DND-41 (cell line): ENCODE results near the gene TNRC6A.

Source experiments
- EZH2 ChIP-seq: IDR thresholded peaks from 3 replicates; pipeline ENCODE4 v1.6.1; 2012; ENCODE audit warnings: borderline replicate concordance, low read depth, mild to moderate bottlenecking, moderate library complexity, low read length, inconsistent platforms; ENCODE audit not compliant: severe bottlenecking
- TF ChIP-seq, protein P1 (sequence below): IDR thresholded peaks from 2 replicates; pipeline ENCODE4 v1.5.1; 2012; ENCODE audit warnings: borderline replicate concordance, low read length, moderate library complexity, mild to moderate bottlenecking; ENCODE audit not compliant: poor library complexity, severe bottlenecking; ENCODE audit errors: extremely low read depth

DNA sequence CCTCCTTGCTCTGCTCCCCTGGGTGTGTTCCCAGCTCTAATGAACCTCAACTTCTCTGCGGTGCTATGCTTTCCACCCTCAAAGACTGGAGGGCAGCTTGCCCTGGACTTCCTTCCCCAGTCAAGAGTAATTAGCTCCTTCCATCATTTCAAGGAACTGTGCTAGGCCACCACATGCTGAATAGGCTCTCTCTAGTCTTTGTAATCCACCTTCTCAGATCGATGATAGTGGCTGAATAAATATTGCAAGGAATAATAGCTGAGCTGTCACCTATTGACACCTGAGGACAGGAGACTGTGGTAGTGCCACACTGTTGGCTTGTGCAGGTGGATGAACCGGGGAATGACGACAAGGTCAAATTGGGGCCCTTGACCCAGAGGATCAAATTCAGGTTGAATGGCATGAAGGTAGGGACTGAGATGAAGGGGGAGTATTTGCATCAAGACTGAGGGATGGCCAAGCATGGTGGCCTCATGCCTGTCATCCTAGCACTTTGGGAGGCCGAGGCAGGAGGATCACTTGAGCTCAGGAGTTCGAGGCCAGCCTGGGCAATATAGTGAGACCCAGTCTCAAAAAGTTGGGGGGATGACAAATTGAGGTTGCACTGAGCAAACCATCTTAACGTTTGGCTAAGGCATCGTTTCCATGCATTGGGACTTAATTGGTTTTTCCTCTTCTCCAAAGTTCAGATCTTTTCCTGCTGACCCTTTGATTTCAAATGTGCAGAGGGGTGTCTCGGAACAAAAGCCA lies 97.5 kb downstream of the TNRC6A start:
- TF ChIP-seq EZH2 = no peak
- TF ChIP-seq, protein P1, sequence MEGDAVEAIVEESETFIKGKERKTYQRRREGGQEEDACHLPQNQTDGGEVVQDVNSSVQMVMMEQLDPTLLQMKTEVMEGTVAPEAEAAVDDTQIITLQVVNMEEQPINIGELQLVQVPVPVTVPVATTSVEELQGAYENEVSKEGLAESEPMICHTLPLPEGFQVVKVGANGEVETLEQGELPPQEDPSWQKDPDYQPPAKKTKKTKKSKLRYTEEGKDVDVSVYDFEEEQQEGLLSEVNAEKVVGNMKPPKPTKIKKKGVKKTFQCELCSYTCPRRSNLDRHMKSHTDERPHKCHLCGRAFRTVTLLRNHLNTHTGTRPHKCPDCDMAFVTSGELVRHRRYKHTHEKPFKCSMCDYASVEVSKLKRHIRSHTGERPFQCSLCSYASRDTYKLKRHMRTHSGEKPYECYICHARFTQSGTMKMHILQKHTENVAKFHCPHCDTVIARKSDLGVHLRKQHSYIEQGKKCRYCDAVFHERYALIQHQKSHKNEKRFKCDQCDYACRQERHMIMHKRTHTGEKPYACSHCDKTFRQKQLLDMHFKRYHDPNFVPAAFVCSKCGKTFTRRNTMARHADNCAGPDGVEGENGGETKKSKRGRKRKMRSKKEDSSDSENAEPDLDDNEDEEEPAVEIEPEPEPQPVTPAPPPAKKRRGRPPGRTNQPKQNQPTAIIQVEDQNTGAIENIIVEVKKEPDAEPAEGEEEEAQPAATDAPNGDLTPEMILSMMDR = no peak
